BJ (cell line): ENCODE data around the gene DCN. TPM values are rescaled to one million over a fixed set of nuclear protein-coding genes. Genes with fewer than 3 reads are reported as not detected.

Experiments used
- CTCF ChIA-PET: fragments of 350-600 bp; formaldehyde crosslinking; extraction: SDS; loops from one replicate; lab custom pipeline; 2021; ENCODE audit warnings: antibody characterized with exemption, inconsistent platforms; lab: Yijun Ruan, JAX
- POLR2A ChIA-PET: fragments of 300-600 bp; sonication (Branson Sonifier 250); formaldehyde crosslinking; extraction: SDS; loops from one replicate; lab custom pipeline; 2021; ENCODE audit warnings: antibody characterized with exemption; lab: Charles Lee
- DNase-seq: peaks from one replicate; pipeline ENCODE4 v3.0.0-alpha.2; 2011; ENCODE audit warnings: low read depth
- H3K27me3 ChIP-seq: 2 replicates; pipeline ENCODE4 v1.6.0; 2011; ENCODE audit warnings: low read length; ENCODE audit not compliant: control insufficient read depth, insufficient read depth
- H3K36me3 ChIP-seq: 2 replicates; pipeline ENCODE4 v1.5.1; 2011; ENCODE audit warnings: low read length; ENCODE audit not compliant: control insufficient read depth, insufficient read depth
- H3K4me3 ChIP-seq: 2 replicates; pipeline ENCODE4 v1.5.1; 2011; ENCODE audit warnings: low read depth, mild to moderate bottlenecking, control low read depth, low read length
- CTCF ChIP-seq: IDR thresholded peaks from 2 replicates; pipeline ENCODE4 v1.5.1; 2011; ENCODE audit warnings: low read depth, mild to moderate bottlenecking, control low read depth, inconsistent platforms, low read length, moderate library complexity; ENCODE audit not compliant: insufficient read depth
- polyA plus RNA-seq: library from polyadenylated mRNA; depleted of rRNA; stranded (reverse); fragments of >200 nt; gene quantifications from 2 replicates; pipeline ENCODE4 v1.2.3, GENCODE V29; 2011

Gene DCN
- polyA plus RNA-seq, 1 experiment: 823 TPM

DNA sequence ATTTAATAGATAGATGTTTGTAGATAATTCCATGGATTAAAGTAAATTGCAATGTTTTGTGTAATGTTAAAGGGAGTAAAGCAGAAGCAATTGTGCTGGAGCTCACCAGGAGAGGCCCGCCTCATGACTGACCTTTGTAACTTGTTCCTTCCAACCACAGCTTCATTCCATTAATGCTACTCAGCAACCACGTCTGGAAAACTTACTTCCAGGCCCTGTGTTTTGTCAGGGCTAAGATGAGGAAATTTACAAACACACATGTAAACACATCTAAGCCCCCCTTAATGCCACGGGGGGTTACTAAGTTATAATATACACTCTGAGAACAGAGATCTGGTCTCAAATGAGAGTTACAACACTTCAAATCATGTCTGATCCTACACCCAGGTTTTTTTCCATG lies 83.7 kb downstream of the DCN start:
- ChIA-PET CTCF (interaction anchor here (1.0 to 1.4 kb wide), 3 partner anchors 10 to 79 kb away, joined by 3 to 8 read pairs (median 3); no protein-coding TSS in a partner anchor), POLR2A (interaction anchor here (0.7 to 0.9 kb wide), 2 partner anchors 13 to 229 kb away, joined by 3 read pairs; partner anchors contain the start of gene LUM)
- Histone ChIP-seq H3K27me3 (no peaks in the 10 kb centered on the region), H3K36me3 (no peaks in the 10 kb centered on the region), H3K4me3 (no peak overlapping the region)
- TF ChIP-seq CTCF: no peak
- peak; percentile 72 for DNase-seq

DNA sequence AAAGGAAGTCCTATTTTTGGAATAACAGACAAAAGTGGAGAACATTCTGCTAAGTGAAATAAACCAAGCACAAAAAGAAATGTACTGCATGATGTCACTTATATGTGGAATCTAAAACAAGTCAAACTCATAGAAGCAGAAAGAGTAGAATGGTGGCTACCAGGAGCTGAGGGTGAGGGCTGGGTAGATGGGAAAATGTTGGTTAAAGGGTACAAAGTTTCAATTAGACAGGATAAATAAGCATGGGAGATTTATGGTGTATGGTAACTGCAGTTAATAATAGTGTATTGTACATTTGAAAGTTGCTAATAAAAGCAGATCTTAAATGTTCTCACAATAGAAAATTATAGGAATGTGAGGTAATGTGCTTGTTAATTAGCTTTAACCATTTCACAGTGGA lies 84.2 kb downstream of the DCN start:
- ChIA-PET POLR2A (interaction anchor here (0.9 kb wide), 1 partner anchor 13 kb away, joined by 3 read pairs; the partner anchor contains the start of gene LUM), CTCF (interaction anchor here (1.0 kb wide), 1 partner anchor 10 kb away, joined by 8 read pairs; no protein-coding TSS in a partner anchor)
- H3K27me3 ChIP-seq: no peaks in the 10 kb centered on the region
- no peak for TF ChIP-seq CTCF
- DNase-seq: no peak
- no peaks in the 10 kb centered on the region for H3K36me3 ChIP-seq
- no peak overlapping the region for H3K4me3 ChIP-seq

DNA sequence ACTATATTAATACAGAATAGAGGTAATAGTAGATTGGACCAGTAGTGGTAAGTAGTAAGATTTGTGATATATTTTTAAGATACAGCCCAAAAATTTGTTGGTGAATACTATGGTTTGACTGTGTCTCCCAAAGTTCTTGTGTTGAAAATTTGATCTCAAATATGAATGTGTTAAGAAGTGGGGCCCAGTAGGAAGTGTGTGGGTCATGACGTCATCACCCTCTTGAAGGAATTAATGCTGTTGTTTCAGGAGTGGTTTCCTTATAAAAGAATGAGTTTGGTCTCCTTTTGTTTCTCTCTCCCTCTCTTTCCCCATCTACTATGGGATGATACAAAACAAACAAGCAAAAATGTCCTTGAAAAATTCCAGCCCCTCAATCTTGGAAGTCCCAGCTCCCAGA lies 87.7 kb downstream of the DCN start:
- Histone ChIP-seq H3K36me3 (no peaks in the 10 kb centered on the region), H3K4me3 (no peak overlapping the region), H3K27me3 (no peaks in the 10 kb centered on the region)
- POLR2A ChIA-PET: no interaction called here
- CTCF ChIA-PET: no interaction called here
- DNase-seq: no peak
- TF ChIP-seq CTCF: no peak

DNA sequence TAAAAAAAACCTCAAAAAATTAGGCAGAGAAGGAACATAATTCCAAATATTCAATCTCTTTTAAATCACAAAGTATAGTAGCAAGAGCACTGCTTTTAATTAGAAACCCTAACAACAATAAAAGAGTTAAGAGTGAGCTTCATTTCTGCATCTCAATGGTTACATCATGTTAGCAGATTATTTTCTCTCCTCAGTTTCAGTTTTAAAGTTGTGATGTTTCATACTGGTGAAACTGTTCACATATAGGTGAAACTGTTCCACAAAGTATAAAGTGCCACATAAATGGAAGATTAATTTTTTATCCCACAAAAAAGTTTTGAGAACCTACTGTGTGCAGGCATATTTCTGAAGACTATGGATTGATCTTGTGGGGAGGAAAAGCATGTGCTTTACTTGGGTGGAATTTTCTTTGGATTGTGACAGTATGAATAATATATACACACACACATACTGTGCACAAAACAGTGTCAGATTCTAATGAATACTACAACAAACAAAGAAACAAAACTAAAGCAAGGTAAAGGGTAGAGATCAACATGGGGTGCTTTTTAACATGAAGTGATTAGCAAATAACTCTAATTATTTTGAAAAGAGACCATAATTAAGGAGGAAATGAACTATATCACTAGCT lies 88.5 kb downstream of the DCN start:
- DNase-seq: no peak
- ChIA-PET POLR2A (no interaction called here), CTCF (no interaction called here)
- Histone ChIP-seq H3K36me3 (no peaks in the 10 kb centered on the region), H3K27me3 (no peaks in the 10 kb centered on the region), H3K4me3 (no peak overlapping the region)
- no peak for TF ChIP-seq CTCF

GRCh38 chr12:91093341-91093740 lies 89.3 kb downstream of the DCN start:
- ChIA-PET CTCF (no interaction called here), POLR2A (no interaction called here)

More at GRCh38 chr12:91093341-91093740, 89.3 kb downstream of the DCN start:
- Histone ChIP-seq H3K4me3 (no peak overlapping the region), H3K36me3 (no peaks in the 10 kb centered on the region), H3K27me3 (no peaks in the 10 kb centered on the region)
- DNase-seq: no peak
- no peak for TF ChIP-seq CTCF
